SK-N-SH (cell line): ENCODE data around the gene TFEB. TPM values are rescaled to one million over a fixed set of nuclear protein-coding genes. Genes with fewer than 3 reads are reported as not detected.

ENCODE experiments used
- CTCF ChIA-PET: fragments of 300-600, 350-600 bp; formaldehyde crosslinking; extraction: SDS; loops from one replicate; lab custom pipeline; 2021; lab: Yijun Ruan, JAX
- POLR2A ChIA-PET: fragments of 350-600 bp; sonication (Branson Sonifier 250); formaldehyde crosslinking; extraction: SDS; loops from one replicate; lab custom pipeline; 2020; ENCODE audit warnings: antibody characterized with exemption, inconsistent platforms; lab: Yijun Ruan, JAX
- DNase-seq: peaks from one replicate; pipeline ENCODE4 v3.0.0; 2012
- H2AFZ ChIP-seq: fragments of 200-600 bp; sonication (generic); 2 replicates; pipeline ENCODE4 v1.8.1; 2016; ENCODE audit warnings: antibody characterized with exemption, mild to moderate bottlenecking, low read depth
- H3F3A ChIP-seq: fragments of 200-600 bp; sonication (generic); replicated peaks from 2 replicates; pipeline ENCODE3; 2016; ENCODE audit warnings: antibody characterized with exemption, mild to moderate bottlenecking; ENCODE audit not compliant: insufficient read depth
- H3K27ac ChIP-seq, 2 experiments: fragments of 200-500 bp in 1 of 2; fragments of 200-600 bp in 1 of 2; sonication (Bioruptor generic) in 1 of 2; sonication (generic), shearing (Covaris generic) in 1 of 2; 2 replicates each; pipeline versions ENCODE4 v1.5.1 to v1.6.1; 2014 to 2016; ENCODE audit warnings: low read depth in 2 of 2, inconsistent platforms in 1 of 2, low read length in 1 of 2, mild to moderate bottlenecking in 1 of 2, mixed read lengths in 1 of 2
- H3K27me3 ChIP-seq: fragments of 200-600 bp; sonication (generic), shearing (Covaris generic); 2 replicates; pipeline ENCODE4 v1.6.1; 2016; ENCODE audit warnings: mixed run types; ENCODE audit not compliant: insufficient read depth
- H3K36me3 ChIP-seq, 2 experiments: fragments of 200-500 bp in 1 of 2; fragments of 200-600 bp in 1 of 2; sonication (Bioruptor generic) in 1 of 2; sonication (generic) in 1 of 2; replicated peaks in 1 of 2; 2 replicates each; pipeline versions ENCODE3 to v1.5.1; 2014 to 2016; ENCODE audit warnings: low read length in 1 of 2, mild to moderate bottlenecking in 1 of 2; ENCODE audit not compliant: insufficient read depth in 2 of 2, control insufficient read depth in 1 of 2
- H3K4me1 ChIP-seq, 2 experiments: fragments of 200-500 bp in 1 of 2; fragments of 200-600 bp in 1 of 2; sonication (Bioruptor generic) in 1 of 2; sonication (generic), shearing (Covaris generic) in 1 of 2; 2 replicates each; pipeline versions ENCODE4 v1.5.1 to v1.6.1; 2014 to 2016; ENCODE audit warnings: low read depth in 1 of 2, low read length in 1 of 2, mixed run types in 1 of 2; ENCODE audit not compliant: insufficient read depth in 2 of 2, control insufficient read depth in 1 of 2
- H3K4me2 ChIP-seq: fragments of 200-600 bp; sonication (generic), shearing (Covaris generic); 2 replicates; pipeline ENCODE4 v1.6.1; 2017; ENCODE audit warnings: mixed run types
- H3K4me3 ChIP-seq, 2 experiments: fragments of 200-500 bp in 1 of 2; fragments of 200-600 bp in 1 of 2; sonication (Bioruptor generic) in 1 of 2; sonication (generic), shearing (Covaris generic) in 1 of 2; 2 replicates each; pipeline versions ENCODE4 v1.5.1 to v1.8.1; 2014 to 2016; ENCODE audit warnings: low read depth in 2 of 2, inconsistent platforms in 1 of 2, low read length in 1 of 2, mild to moderate bottlenecking in 1 of 2, mixed read lengths in 1 of 2, moderate library complexity in 1 of 2
- H3K79me2 ChIP-seq: fragments of 200-600 bp; sonication (generic); 2 replicates; pipeline ENCODE4 v1.8.1; 2017; ENCODE audit warnings: mild to moderate bottlenecking; ENCODE audit not compliant: insufficient read depth
- H3K9ac ChIP-seq: fragments of 200-600 bp; sonication (generic); 2 replicates; pipeline ENCODE4 v1.6.1; 2017; ENCODE audit warnings: mixed run types
- H3K9me2 ChIP-seq: fragments of 200-600 bp; sonication (generic); 2 replicates; pipeline ENCODE4 v1.6.1; 2017; ENCODE audit warnings: mixed run types
- H3K9me3 ChIP-seq: fragments of 200-600 bp; sonication (generic); 2 replicates; pipeline ENCODE4 v1.6.1; 2017; ENCODE audit warnings: mixed run types, mild to moderate bottlenecking, moderate library complexity
- H4K20me1 ChIP-seq: fragments of 200-600 bp; sonication (generic); 2 replicates; pipeline ENCODE4 v1.6.1; 2017; ENCODE audit warnings: mild to moderate bottlenecking, mixed run types; ENCODE audit not compliant: insufficient read depth
- CHD2 ChIP-seq: fragments of 150-350 bp; IDR thresholded peaks from 2 replicates; pipeline ENCODE4 v1.6.1; 2018; ENCODE audit warnings: low read length; ENCODE audit not compliant: partially characterized antibody
- ELF1 ChIP-seq: IDR thresholded peaks from 2 replicates; pipeline ENCODE4 v1.4.0; 2012
- EP300 ChIP-seq, 2 experiments: IDR thresholded peaks; 2 replicates each; pipeline versions ENCODE4 v1.4.0 to v1.6.1; 2012; ENCODE audit warnings: borderline replicate concordance in 1 of 2, low read depth in 1 of 2, low read length in 1 of 2
- EZH2phosphoT487 ChIP-seq: fragments of 200-600 bp; sonication (generic); IDR thresholded peaks from 2 replicates; pipeline ENCODE4 v1.6.1; 2017; ENCODE audit warnings: low read depth, mixed run types, mild to moderate bottlenecking, antibody characterized with exemption, moderate library complexity, borderline replicate concordance
- FOSL2 ChIP-seq: IDR thresholded peaks from 2 replicates; pipeline ENCODE4 v1.4.0; 2012; ENCODE audit warnings: low read depth, mild to moderate bottlenecking, moderate library complexity, borderline replicate concordance
- FOXJ3 ChIP-seq: sonication (generic); formaldehyde crosslinking; IDR thresholded peaks from 2 replicates; pipeline ENCODE4 v1.5.1; 2020; ENCODE audit warnings: mild to moderate bottlenecking, missing genetic modification reagents
- GABPA ChIP-seq: IDR thresholded peaks from 2 replicates; pipeline ENCODE4 v1.4.0; 2012; ENCODE audit warnings: low read depth, mild to moderate bottlenecking
- GATA2 ChIP-seq: sonication (generic); formaldehyde crosslinking; IDR thresholded peaks from 2 replicates; pipeline ENCODE4 v1.5.0; 2020; ENCODE audit warnings: mild to moderate bottlenecking, missing genetic modification reagents
- JUND ChIP-seq: IDR thresholded peaks from 2 replicates; pipeline ENCODE4 v1.4.0; 2012
- MXI1 ChIP-seq: IDR thresholded peaks from 2 replicates; pipeline ENCODE4 v1.6.1; 2012; ENCODE audit warnings: mild to moderate bottlenecking, low read depth, low read length, improper control_type of control experiment
- NRF1 ChIP-seq: IDR thresholded peaks from 2 replicates; pipeline ENCODE4 v1.6.1; 2012; ENCODE audit warnings: low read depth, mild to moderate bottlenecking, low read length
- PBX3 ChIP-seq: IDR thresholded peaks from 2 replicates; pipeline ENCODE4; 2012
- RAD21 ChIP-seq: IDR thresholded peaks from 2 replicates; pipeline ENCODE4 v1.6.1; 2012; ENCODE audit warnings: mild to moderate bottlenecking, low read length
- RCOR1 ChIP-seq: fragments of 150-350 bp; IDR thresholded peaks from 2 replicates; pipeline ENCODE4 v1.6.1; 2017; ENCODE audit warnings: antibody characterized with exemption, low read length
- RFX5 ChIP-seq: IDR thresholded peaks from 2 replicates; pipeline ENCODE4 v1.6.1; 2012; ENCODE audit warnings: mild to moderate bottlenecking, improper control_type of control experiment, low read length
- RXRA ChIP-seq: IDR thresholded peaks from 2 replicates; pipeline ENCODE4 v1.4.0; 2012; ENCODE audit warnings: low read depth, mild to moderate bottlenecking, borderline replicate concordance
- TCF12 ChIP-seq: IDR thresholded peaks from 2 replicates; pipeline ENCODE4 v1.4.0; 2012
- ZBTB33 ChIP-seq: IDR thresholded peaks from 2 replicates; pipeline ENCODE4 v1.4.0; 2012; ENCODE audit warnings: low read depth, borderline replicate concordance
- WGBS: methylation state at CpG from one replicate; pipeline ENCODE4 v1.1.6; 2017; ENCODE audit warnings: low lambda C conversion rate; 5-methylcytosine and 5-hydroxymethylcytosine counted together
- polyA plus RNA-seq, 3 experiments: library from polyadenylated mRNA; depleted of rRNA; stranded (reverse); fragments of >200 nt; gene quantifications; 2 replicates each; pipeline ENCODE4 v1.2.3, GENCODE V29; 2012
- TF ChIP-seq, protein P1 (sequence below): IDR thresholded peaks from 2 replicates; pipeline ENCODE4 v1.4.0; 2012; ENCODE audit warnings: low read depth, borderline replicate concordance
- TF ChIP-seq, protein P2 (sequence below): fragments of 150-350 bp; IDR thresholded peaks from 2 replicates; pipeline ENCODE4 v1.6.1; 2016; ENCODE audit warnings: mild to moderate bottlenecking, low read depth, low read length

TFEB gene
- polyA plus RNA-seq, 1 of the 3 experiments (the other 2 are of a cell fraction) = 6.2 TPM

DNA sequence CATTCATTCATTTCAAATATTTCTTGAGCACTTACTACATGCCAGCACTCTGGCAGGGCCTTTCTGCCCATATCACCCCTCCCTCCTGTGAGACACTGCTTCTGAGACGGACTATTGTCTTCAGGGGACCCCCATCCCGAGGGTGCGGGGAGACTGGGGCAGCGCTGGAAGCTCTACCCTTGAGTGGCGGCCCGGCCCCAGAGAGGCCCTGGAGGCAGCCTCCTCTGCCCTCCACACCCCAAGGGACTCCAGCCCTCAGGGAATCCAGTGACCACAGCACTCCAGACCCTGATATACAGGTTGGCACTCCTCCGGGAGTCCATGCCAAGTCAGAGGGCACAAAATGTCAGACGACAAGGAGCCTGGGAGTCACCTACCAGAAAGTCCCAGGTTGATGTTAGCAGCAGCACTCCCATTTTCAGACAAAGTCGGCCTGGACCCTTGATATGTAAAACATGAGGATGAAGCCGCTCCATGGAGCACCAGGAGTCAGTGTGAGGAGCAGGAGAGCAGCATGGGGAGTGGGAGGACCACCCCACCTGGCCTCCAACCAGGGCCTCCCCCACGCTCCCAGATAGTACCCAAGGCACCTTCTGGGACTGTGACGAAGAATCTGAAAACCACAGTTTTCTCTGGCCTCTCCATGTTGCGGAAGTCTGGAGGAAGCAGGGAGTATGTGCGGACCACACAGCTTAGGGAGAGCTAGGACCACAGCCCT is 20.7 kb downstream of the TFEB start:
- H3K79me2 ChIP-seq = peaks cover 12% of the 10 kb centered on the region; the same call in 1 of the 2 replicates
- TF ChIP-seq ZBTB33 (no peak), RXRA (no peak), FOXJ3 (CRISPR knock-in tag) (no peak), ELF1 (no peak), FOSL2 (no peak), RCOR1 (no peak), RAD21 (no peak), RFX5 (no peak), NRF1 (no peak), EP300 (IDR thresholded peaks at IDR 0.05; ENCODE audit: borderline replicate concordance in 1 of 2, low read depth in 1 of 2, low read length in 1 of 2) (no peak), GABPA (no peak), MXI1 (no peak), PBX3 (no peak), EZH2phosphoT487 (no peak), TCF12 (no peak), GATA2 (no peak), JUND (no peak), CHD2 (no peak)
- TF ChIP-seq, protein P1, sequence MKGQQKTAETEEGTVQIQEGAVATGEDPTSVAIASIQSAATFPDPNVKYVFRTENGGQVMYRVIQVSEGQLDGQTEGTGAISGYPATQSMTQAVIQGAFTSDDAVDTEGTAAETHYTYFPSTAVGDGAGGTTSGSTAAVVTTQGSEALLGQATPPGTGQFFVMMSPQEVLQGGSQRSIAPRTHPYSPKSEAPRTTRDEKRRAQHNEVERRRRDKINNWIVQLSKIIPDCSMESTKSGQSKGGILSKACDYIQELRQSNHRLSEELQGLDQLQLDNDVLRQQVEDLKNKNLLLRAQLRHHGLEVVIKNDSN = no peak
- TF ChIP-seq, protein P2, sequence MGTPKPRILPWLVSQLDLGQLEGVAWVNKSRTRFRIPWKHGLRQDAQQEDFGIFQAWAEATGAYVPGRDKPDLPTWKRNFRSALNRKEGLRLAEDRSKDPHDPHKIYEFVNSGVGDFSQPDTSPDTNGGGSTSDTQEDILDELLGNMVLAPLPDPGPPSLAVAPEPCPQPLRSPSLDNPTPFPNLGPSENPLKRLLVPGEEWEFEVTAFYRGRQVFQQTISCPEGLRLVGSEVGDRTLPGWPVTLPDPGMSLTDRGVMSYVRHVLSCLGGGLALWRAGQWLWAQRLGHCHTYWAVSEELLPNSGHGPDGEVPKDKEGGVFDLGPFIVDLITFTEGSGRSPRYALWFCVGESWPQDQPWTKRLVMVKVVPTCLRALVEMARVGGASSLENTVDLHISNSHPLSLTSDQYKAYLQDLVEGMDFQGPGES = no peak
- H3K4me3 ChIP-seq = no peak overlapping the region
- H3K9ac ChIP-seq = no peak overlapping the region
- peaks cover 20% of the 10 kb centered on the region for H3F3A ChIP-seq
- no peak overlapping the region for H3K4me2 ChIP-seq
- H3K9me2 ChIP-seq = no peaks in the 10 kb centered on the region
- peaks cover 11% of the 10 kb centered on the region; the same call in 1 of the 2 replicates for H4K20me1 ChIP-seq
- DNase-seq = no peak
- H2AFZ ChIP-seq = no peak overlapping the region
- no peaks in the 10 kb centered on the region for H3K9me3 ChIP-seq
- H3K36me3 ChIP-seq = no peaks in the 10 kb centered on the region
- peaks cover 29 to 53% of the 10 kb centered on the region in 2 experiments; a peak in 3 of 4 replicates for H3K4me1 ChIP-seq
- 94% methylated on average over 5 of the region's 14 CpGs for WGBS
- no peaks in the 10 kb centered on the region for H3K27me3 ChIP-seq
- POLR2A ChIA-PET = no interaction called here
- CTCF ChIA-PET = interaction anchor here (0.5 to 3.2 kb wide), 6 partner anchors 8 to 72 kb away, joined by 3 to 16 read pairs (median 6); partner anchors contain the start of gene TOMM6
- peak overlapping the region in 1 of 2 experiments; percentile 63; a peak in 2 of 4 replicates for H3K27ac ChIP-seq
